NT2/D1 (cell line): ENCODE data around the gene KLHL6.

Experiments used
- DNase-seq: peaks from one replicate; pipeline ENCODE4 v3.0.0-alpha.2; 2011; ENCODE audit warnings: low read depth, low spot score
- H3K27me3 ChIP-seq: 2 replicates; pipeline ENCODE4 v1.6.0; 2011; ENCODE audit warnings: mild to moderate bottlenecking; ENCODE audit not compliant: insufficient read length, insufficient read depth
- H3K36me3 ChIP-seq: 2 replicates; pipeline ENCODE4 v1.6.1; 2011; ENCODE audit warnings: mild to moderate bottlenecking, low read length, mixed read lengths; ENCODE audit not compliant: insufficient read depth, insufficient read length
- H3K4me1 ChIP-seq: 2 replicates; pipeline ENCODE4 v1.5.1; 2011; ENCODE audit not compliant: insufficient read depth, insufficient read length
- H3K4me3 ChIP-seq: 2 replicates; pipeline ENCODE4 v1.5.1; 2011; ENCODE audit warnings: low read depth; ENCODE audit not compliant: insufficient read length
- H3K9ac ChIP-seq: 2 replicates; pipeline ENCODE4 v1.6.0; 2011; ENCODE audit warnings: low read depth; ENCODE audit not compliant: insufficient read length
- H3K9me3 ChIP-seq: 2 replicates; pipeline ENCODE4 v1.5.1; 2011; ENCODE audit warnings: mild to moderate bottlenecking, low read length; ENCODE audit not compliant: insufficient read depth
- SUZ12 ChIP-seq: IDR thresholded peaks from 2 replicates; pipeline ENCODE4 v1.6.1; 2011; ENCODE audit not compliant: insufficient read length, insufficient read depth; ENCODE audit errors: extremely low read depth
- YY1 ChIP-seq: IDR thresholded peaks from 2 replicates; pipeline ENCODE4 v1.6.1; 2011; ENCODE audit not compliant: insufficient read length, insufficient read depth
- ZNF274 ChIP-seq: IDR thresholded peaks from 2 replicates; pipeline ENCODE4 v1.6.1; 2011; ENCODE audit warnings: mild to moderate bottlenecking, low read depth, low read length

Gene KLHL6

DNA sequence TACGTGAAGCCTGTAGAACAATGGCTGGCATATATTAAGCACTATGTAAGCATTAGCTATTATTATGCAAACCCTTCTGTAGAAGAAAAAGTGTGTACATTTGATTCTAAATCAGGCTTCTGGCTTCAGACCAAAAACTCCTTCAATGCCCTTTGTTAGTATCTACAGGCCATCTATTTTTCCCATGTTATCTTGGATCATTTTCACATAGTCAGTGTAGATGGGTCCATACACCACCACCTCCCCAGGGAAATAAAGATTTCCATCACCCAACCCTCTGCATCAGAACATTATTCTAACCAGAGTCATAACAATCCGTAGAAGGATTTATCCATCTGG lies 8.0 kb upstream of the KLHL6 start:
- Histone ChIP-seq H3K9ac (no peak overlapping the region), H3K4me1 (no peaks in the 10 kb centered on the region), H3K36me3 (no peaks in the 10 kb centered on the region), H3K4me3 (no peak overlapping the region), H3K9me3 (no peaks in the 10 kb centered on the region), H3K27me3 (no peaks in the 10 kb centered on the region)
- no peak for DNase-seq
- TF ChIP-seq SUZ12 (no peak), ZNF274 (no peak), YY1 (no peak)

DNA sequence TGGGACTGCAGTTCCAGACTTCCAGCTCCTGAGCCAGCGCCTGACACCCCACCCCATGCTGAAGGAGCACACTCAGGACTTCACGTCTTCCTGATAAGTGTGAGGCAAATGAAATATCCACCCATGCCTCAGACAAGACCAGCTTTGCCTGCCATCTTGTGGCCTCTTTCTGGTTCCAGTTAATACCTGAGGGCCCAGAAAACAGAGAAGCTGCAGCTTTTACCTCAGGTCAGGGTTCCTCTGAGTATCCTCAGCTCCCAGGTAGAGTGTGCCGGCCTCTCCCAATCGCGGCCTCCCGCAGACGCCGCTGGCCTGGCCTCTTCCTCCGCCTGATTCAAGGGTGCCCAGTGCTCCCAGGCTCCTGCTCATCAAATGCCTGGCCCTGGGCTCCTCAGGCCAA lies 5.1 kb upstream of the KLHL6 start:
- H3K4me3 ChIP-seq: no peak overlapping the region
- H3K9me3 ChIP-seq: no peaks in the 10 kb centered on the region
- no peaks in the 10 kb centered on the region for H3K36me3 ChIP-seq
- no peaks in the 10 kb centered on the region for H3K4me1 ChIP-seq
- no peak for TF ChIP-seq ZNF274
- no peak for TF ChIP-seq YY1
- no peak for TF ChIP-seq SUZ12
- H3K27me3 ChIP-seq: no peaks in the 10 kb centered on the region
- no peak overlapping the region for H3K9ac ChIP-seq
- DNase-seq: no peak

DNA sequence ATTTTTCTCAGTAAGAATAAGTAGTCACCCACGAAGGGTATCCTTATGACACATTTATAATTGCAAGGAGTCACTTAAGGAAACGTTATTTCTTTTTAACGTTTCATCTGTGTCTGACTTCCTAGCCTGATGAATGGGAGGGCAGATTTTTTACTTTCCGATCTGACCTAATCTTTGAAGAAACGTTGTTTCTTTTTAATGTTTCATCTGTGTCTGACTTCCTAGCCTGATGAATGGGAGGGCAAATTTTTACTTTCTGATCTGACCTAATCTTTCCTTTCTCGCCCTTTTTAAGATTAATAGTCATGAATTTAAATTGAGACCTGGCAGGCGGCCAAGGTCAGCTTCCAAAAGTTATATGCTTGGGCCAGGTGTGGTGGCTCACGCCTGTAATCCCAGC lies 3.0 kb upstream of the KLHL6 start:
- DNase-seq: no peak
- Histone ChIP-seq H3K9me3 (no peaks in the 10 kb centered on the region), H3K36me3 (no peaks in the 10 kb centered on the region), H3K4me3 (no peak overlapping the region), H3K27me3 (no peaks in the 10 kb centered on the region), H3K4me1 (no peaks in the 10 kb centered on the region), H3K9ac (no peak overlapping the region)
- TF ChIP-seq YY1: no peak
- TF ChIP-seq ZNF274: no peak
- TF ChIP-seq SUZ12: no peak

DNA sequence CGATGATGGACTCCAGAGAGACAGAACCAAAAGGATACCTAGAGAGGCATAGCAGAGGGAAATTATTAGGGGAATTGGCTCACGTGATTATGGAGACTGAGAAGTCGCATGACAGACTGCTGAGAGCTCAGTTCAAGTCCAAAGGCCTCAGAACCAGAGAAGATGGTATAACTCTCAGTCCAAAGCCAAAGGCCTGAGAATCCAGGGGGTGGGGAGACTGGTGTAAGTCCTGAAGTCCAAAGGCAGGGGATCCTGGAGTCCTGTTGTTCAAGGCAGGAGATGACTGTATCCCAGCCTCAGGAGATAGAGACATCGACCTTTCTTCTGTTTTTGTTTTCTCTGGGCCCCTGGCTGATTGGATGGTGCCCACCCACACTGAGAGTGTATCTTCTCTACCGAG lies 1.2 kb upstream of the KLHL6 start:
- no peak overlapping the region for H3K4me3 ChIP-seq
- H3K36me3 ChIP-seq: no peaks in the 10 kb centered on the region
- no peak for DNase-seq
- TF ChIP-seq YY1 (no peak), ZNF274 (no peak), SUZ12 (no peak)
- no peaks in the 10 kb centered on the region for H3K9me3 ChIP-seq
- H3K9ac ChIP-seq: no peak overlapping the region
- no peaks in the 10 kb centered on the region for H3K4me1 ChIP-seq
- H3K27me3 ChIP-seq: no peaks in the 10 kb centered on the region

DNA sequence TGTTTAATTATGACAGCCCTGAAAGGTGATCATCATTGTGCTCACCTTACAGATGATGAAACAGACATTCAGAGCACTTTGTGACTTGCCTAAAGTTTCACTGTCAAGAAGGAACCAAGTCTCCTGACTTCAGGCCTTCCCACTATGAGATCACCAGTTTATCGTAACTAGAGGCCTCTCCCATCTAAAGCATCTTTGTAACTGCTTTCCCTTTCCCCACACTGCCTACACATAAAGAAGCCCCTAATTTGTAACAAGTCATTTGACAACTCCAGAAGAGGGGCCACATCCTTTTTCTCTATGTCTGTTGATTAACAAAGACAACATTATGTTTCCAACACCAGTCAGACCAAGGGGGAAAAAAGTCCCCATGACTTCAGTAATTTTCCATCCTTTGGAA lies 1.1 kb downstream of the KLHL6 start:
- Histone ChIP-seq H3K27me3 (no peaks in the 10 kb centered on the region), H3K4me3 (no peak overlapping the region), H3K9ac (no peak overlapping the region), H3K9me3 (no peaks in the 10 kb centered on the region), H3K36me3 (no peaks in the 10 kb centered on the region), H3K4me1 (no peaks in the 10 kb centered on the region)
- DNase-seq: no peak
- TF ChIP-seq SUZ12 (no peak), YY1 (no peak)

DNA sequence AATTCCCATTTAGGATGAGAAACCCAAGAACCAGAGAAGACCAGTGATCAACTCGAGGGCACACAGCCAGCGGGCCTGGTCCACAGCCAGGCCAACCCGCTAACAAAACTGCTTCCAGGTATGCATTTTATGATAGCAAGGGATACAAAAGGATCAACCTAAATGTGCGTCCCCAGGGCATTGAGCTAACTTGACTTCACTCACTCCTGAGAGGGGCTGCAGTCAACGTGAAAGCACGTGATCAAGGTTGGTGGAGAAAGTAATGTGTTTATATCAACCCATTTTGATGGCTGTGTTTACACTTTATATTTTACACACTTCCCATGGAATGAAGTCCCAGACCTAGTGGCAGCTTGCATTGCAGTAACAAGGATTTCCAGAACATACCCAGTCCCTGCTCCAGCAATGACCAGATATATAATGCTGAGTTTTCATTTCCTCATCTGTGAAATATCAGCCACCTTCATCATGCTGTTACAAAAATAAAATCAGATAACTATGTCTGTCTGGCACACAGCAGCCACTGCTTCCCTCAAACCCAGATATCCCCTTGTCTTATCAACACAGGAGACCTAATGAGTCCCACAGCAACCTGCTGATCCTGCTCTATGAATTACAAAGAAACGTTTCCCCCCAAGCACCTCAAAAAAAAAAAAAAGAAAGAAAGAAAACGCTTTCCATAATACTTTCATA lies 2.0 kb downstream of the KLHL6 start:
- TF ChIP-seq SUZ12: no peak
- no peak for TF ChIP-seq YY1
- no peak for TF ChIP-seq ZNF274
- Histone ChIP-seq H3K9ac (no peak overlapping the region), H3K4me1 (no peaks in the 10 kb centered on the region)

DNA sequence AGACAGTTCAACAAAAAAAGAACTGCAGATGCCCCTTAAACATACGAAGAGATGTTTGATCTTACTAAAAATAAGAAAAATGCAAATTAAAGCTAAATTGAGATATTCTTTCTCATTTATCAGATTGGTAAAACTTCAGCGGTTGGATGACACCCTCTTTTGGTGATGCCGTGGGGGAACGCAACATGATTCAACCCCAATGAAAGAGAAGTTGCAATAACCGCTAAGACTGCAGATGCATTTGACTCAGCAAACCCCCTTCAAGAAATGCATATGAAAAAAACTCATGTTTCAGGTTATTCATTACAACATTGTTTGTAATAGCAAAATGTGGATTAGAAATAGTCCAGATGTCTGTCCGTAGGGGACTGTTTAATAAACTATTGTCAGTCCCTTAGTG lies 3.6 kb downstream of the KLHL6 start:
- H3K36me3 ChIP-seq: no peaks in the 10 kb centered on the region
- no peaks in the 10 kb centered on the region for H3K27me3 ChIP-seq
- no peak overlapping the region for H3K4me3 ChIP-seq
- H3K9ac ChIP-seq: no peak overlapping the region
- no peak for TF ChIP-seq SUZ12
- TF ChIP-seq ZNF274: no peak
- TF ChIP-seq YY1: no peak
- DNase-seq: no peak
- H3K4me1 ChIP-seq: no peaks in the 10 kb centered on the region
- H3K9me3 ChIP-seq: no peaks in the 10 kb centered on the region

More for the DNA sequence above, 2.0 kb downstream of the KLHL6 start:
- Histone ChIP-seq H3K9me3 (no peaks in the 10 kb centered on the region), H3K36me3 (no peaks in the 10 kb centered on the region), H3K4me3 (no peak overlapping the region), H3K27me3 (no peaks in the 10 kb centered on the region)
- DNase-seq: no peak
